ENCODE results near the gene RPUSD3.

RPUSD3 gene

GRCh38 chr3:9833078-9833477, 10.7 kb downstream of the RPUSD3 start:
- no peak for DNase-seq (ENCODE audit: low spot score)

- no peak for DNase-seq (ENCODE audit: low spot score)
These were observed 12.6 kb downstream of the RPUSD3 start for GRCh38 chr3:9831253-9831652.

GRCh38 chr3:9828801-9829755, 14.7 kb downstream of the RPUSD3 start:
- no peak for DNase-seq (ENCODE audit: low spot score)

- DNase-seq (ENCODE audit: low spot score) = no peak
These were observed 16.8 kb downstream of the RPUSD3 start for GRCh38 chr3:9826815-9827573.

DNA sequence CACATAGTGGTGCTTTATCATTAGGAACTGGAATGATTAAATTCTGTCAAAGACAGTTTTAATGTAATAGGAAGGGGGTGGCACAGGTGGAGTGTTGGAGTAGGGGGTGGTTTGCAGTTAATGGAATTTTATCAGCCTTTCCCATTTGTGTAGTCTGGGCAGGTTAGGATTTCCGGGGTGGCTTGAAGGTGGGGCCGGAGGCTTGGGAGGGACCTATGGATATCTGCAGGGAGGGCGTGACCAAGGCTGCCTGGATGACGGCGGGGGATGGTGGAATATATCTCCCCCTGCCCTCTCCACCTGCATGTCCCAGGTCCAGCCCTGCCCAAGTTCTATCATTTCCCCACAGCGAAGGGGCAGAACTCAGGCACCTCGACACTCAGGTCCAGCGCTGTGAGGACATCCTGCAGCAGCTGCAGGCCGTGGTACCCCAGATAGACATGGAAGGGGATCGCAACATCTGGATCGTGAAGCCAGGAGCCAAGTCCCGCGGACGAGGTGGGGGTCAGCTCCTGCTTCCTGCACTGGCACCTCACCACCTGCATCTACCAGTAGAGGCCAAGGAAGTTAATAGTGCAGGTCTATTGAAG, 18.3 kb downstream of the RPUSD3 start:
- no peak for DNase-seq (ENCODE audit: low spot score)

GRCh38 chr3:9820946-9821345, 22.9 kb downstream of the RPUSD3 start:
- no peak for DNase-seq (ENCODE audit: low spot score)

GRCh38 chr3:9820543-9820942, 23.3 kb downstream of the RPUSD3 start:
- no peak for DNase-seq (ENCODE audit: low spot score)

DNA sequence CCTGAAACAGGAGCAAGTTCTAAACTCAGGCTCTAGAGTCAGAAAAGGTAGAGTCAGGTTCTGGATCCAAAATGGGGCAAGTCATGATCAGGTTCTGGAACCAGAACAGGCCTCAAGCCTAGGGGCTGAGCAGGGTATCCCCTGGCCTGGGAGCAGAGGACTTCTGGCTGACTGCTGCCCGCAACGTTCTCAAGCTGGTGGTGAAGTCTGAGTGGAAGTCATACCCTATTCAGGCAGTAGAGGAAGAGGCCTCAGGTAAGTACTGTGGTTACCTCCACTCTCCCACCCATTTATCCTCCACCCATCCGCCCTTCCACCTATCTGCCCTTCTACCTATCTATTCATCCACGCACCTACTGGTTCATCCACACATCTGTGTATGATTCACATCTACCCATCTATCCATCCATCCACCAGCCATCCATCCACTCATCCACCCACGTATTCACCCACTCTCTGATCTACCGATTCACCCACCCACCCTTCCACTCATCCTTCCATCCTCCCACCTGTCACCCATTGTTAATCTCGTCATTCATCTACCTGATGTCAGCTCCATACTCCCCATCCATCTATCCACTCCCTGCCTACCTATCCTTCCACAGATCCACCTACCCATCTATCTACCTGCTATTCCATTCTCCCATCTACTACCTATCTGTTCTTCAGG, 25.0 kb downstream of the RPUSD3 start:
- no peak for DNase-seq (ENCODE audit: low spot score)

GRCh38 chr3:9817436-9817835, 26.4 kb downstream of the RPUSD3 start:
- no peak for DNase-seq (ENCODE audit: low spot score)

- DNase-seq (ENCODE audit: low spot score) = no peak
These were observed 27.8 kb downstream of the RPUSD3 start for GRCh38 chr3:9815986-9816385.

DNA sequence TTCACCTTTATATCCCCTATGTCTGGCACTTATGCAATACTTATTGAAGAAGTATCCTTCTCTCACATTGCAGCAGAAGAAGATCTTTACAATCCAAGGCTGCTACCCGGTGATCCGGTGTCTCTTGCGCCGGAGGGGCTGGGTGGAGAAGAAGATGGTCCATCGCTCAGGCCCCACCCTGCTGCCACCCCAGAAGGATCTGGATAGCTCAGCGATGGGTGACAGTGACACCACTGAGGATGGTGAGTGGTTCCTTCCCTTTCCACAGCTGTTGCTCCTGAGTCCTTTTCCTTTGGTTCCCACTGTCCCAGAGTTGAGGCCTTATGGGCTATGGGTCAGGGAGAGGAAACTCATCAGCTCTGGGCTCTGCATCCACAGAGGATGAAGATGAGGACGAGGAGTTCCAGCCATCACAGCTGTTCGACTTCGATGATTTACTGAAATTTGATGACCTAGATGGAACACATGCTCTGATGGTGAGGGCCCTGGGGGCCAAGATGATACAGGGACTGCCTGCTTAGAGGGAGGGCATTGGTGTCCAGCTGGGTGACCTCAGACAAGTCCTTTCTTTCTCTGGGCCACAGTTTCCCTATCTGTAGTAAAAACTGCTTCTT, 30.8 kb downstream of the RPUSD3 start:
- no peak for DNase-seq (ENCODE audit: low spot score)

- DNase-seq (ENCODE audit: low spot score) = no peak
These were observed 33.0 kb downstream of the RPUSD3 start for GRCh38 chr3:9810846-9811245.

DNA sequence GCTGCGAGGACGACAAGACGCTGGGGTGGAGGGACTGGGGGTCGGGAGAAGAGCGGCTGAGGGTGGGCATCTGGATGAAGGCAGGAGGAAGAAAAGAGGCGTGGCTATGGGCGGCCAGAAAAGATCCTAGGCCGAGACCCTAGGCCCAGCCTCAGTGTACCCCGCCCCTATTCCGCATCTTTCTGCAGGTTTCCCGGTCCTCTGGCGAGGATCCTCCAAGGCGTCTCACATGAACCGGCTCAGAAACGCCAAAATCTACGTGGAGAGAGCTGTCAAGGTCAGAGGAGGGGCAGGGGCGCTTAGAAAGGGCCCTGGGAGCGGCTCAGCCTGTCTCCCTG, 33.4 kb downstream of the RPUSD3 start:
- DNase-seq (ENCODE audit: low spot score) = no peak

DNA sequence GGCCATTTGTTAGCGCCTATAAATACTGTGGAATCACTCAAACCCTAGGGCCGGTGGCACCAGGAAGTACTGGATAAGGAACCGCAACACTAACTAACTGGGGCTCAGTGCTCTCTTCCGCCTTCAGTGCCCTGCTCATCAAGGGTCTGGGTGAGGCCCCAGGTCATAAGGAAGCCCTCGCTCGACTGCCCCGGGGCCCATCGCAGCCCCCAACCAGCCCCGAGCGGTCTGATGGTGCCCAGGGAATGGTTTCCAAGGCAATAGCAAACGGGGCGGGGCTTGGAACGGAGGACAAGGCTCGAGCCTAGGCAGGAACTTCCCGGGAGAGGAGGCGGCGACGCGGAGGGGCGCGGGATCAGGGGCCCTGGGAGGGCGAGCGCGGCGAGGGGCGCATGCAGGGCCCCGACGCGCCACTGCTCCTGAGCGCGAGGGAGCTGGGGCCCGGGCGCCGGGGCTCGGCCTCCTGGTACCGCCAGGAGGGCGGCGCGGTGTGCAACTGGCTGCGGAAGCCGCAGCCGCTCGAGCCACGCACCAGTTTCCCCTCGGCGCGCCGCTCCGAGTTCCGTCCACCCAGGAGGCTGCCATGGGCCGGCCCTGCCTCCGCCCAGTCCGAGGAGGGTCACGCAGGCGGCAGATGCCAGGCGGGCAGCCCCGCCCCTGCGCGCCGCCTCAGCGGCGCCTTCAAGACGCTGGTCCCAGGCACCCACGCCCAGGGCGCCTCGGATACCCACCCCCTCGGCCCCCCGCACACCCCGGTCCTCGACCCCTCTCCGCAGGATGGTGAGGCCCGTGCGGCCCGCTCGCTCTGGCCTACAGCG, 34.0 kb downstream of the RPUSD3 start, which contains the start of gene TTLL3:
Gene TTLL3 (plus strand): TSS at position 648 of the 818 bp plus-strand sequence. CDS start 400 bp downstream, outside the sequence.
- DNase-seq (ENCODE audit: low spot score) = no peak

DNA sequence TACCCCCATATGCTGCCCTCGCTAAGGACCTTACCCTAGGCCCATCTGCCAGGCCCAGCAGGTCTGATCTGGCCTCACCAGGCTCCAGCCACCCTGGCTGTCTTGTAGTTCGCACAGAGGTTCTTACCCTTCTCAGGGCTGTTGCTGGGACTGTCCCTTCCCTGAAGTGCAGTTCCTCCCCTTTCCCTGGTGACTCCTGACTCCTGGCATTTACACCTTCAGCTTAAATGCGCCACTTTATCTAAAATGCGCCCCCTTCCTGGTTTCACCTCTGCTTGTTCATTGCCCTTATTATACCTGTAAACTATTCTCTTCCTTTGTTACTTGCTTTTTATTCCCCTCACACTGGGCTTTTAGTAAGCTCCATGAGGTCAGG, 34.6 kb downstream of the RPUSD3 start:
- DNase-seq (ENCODE audit: low spot score) = no peak

DNA sequence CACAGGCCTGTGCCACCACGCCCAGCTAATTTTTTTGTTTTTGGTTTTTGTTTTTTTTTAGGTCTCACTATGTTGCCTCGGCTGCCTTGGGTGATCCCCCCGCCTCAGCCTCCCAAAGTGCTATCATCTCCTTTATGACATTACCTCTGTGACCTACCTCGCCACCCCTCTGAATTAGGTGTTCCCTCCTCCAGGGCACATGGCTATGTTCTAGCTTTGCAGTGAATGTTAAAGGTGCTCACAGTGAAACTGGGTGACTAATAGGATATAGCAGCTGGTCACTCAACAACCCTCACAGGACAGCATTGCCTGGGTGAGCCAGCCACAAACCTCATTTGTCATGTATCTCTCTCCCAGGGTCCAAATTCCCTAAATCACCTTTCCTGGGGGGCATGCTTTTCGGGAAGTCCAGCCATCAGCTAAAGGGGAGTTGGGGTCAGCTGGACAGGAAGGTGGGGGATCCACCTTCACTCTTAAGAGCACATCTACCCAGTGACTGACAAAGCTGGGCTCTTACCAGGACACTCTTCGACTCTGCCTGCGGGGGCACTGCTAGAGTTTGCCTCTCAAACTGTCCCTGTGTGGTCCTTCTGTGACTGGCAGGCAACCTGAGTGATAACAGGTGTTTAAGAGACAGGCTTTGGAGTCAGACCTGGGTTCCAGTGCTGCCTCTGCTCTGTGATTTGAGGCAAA, 35.3 kb downstream of the RPUSD3 start:
- DNase-seq (ENCODE audit: low spot score) = no peak

- no peak for DNase-seq (ENCODE audit: low spot score)
These were observed 35.8 kb downstream of the RPUSD3 start for GRCh38 chr3:9807981-9808344.

DNA sequence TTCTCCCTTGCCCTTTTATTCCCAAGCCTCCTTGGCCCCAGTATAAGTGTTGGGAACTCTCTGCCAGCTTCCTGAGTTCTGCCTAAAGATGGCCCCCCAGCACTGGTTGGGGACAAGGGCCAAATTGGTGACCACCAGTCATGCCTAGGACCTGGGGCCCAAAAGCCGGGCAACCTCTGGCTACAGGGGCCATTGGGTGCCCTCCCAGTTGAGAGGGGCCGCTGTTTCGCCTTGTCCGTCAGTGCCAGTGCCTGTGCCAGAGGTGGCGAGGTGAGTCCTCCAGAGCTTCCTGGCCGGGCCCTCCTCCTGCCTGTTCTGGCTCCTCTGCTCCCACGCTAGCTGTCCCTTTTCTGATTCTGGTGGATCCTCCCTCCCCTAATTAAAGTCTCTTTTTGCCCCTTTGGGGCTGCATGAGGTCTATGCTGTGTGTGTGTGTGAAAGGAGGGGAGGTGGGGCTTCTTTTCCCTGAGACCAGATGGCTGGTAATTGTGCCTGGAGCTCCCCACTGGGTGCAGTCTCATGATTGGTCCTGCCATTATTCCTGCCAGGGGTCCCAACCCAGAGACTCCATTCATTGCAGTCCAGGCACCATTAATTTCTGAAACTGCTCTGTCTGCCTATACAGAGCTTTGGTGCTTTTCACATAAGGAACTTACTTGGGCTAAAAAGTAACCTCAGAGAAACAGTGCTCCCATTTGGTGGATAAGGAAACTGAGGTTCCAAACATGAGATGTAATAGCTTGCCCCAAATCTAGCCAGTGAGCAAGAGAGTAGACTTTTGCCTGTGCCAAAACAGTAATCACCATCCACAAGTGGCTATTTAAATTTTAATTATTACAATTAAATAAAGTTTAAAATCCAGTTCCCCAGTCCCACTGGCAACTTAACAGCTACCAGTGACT, 36.9 kb downstream of the RPUSD3 start:
- no peak for DNase-seq (ENCODE audit: low spot score)

DNA sequence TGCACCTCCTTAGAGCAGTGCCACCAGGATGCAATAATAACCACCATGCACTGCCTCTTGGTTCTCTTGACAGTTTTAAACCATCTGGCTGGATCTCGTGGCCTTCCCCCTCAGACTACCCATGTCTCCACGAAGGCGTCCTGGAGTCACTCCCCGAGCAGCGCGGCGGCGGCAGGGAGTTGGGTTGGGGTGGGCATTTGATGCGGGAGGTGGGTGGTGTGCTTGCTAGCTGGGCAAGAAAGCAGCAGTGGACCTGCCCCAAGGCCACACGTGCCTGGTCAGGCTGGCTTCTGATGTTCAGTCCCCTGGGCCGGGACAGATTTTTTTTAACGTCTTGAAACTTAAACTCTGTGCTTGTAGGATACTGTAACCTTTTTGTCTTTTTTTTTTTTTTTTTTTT, 37.7 kb downstream of the RPUSD3 start:
- no peak for DNase-seq (ENCODE audit: low spot score)

Measured in COLO829 (cell line).